Measurements from ENCODE around the gene PPME1.

The PPME1 gene

GRCh38 chr11:74282421-74282820, 111.3 kb downstream of the PPME1 start:
- DNase-seq (ENCODE audit: low spot score) = no peak

- DNase-seq (ENCODE audit: low spot score) = no peak
These were observed 111.9 kb downstream of the PPME1 start for GRCh38 chr11:74282914-74283371.

- no peak for DNase-seq (ENCODE audit: low spot score)
These were observed 112.6 kb downstream of the PPME1 start for GRCh38 chr11:74283580-74284180.

- DNase-seq (ENCODE audit: low spot score) = no peak
These were observed 113.4 kb downstream of the PPME1 start for GRCh38 chr11:74284466-74284865.

- no peak for DNase-seq (ENCODE audit: low spot score)
These were observed 117.1 kb downstream of the PPME1 start for GRCh38 chr11:74288161-74288560.

- no peak for DNase-seq (ENCODE audit: low spot score)
These were observed 117.8 kb downstream of the PPME1 start for GRCh38 chr11:74288911-74289310.

GRCh38 chr11:74297484-74297883, 126.4 kb downstream of the PPME1 start:
- no peak for DNase-seq (ENCODE audit: low spot score)

- DNase-seq (ENCODE audit: low spot score) = no peak
These were observed 127.9 kb downstream of the PPME1 start for GRCh38 chr11:74299015-74299414.

All from activated CD4-positive, alpha-beta T cell treated with anti-CD3 and anti-CD28 coated beads, Interleukin-2, Interleukin-4, amounts not matched to agents 100 ng/mL and 50 ng/mL, durations not matched to agents 16 hours and 8 hours (primary cell).